Peyer's patch (tissue), 4 donors: ENCODE data around the gene KDR.

Experiments
- POLR2A ChIP-seq, 2 donors: fragments of 450-650 bp; IDR thresholded peaks; one replicate each; pipeline ENCODE4 v1.5.1; 2017; ENCODE audit warnings: antibody characterized with exemption in 2 of 2, mild to moderate bottlenecking in 2 of 2, moderate library complexity in 2 of 2
- TF ChIP-seq, protein P1 (sequence below), 6 experiments: fragments of 450-650 bp in 4 of 6; fragments of 200-600 bp in 2 of 6; sonication (generic) in 1 of 6; IDR thresholded peaks; one replicate each; pipeline ENCODE4 v1.5.1; 2017 to 2019; ENCODE audit warnings: antibody characterized with exemption in 6 of 6, mild to moderate bottlenecking in 3 of 6, moderate library complexity in 1 of 6

- TF ChIP-seq, protein P1, sequence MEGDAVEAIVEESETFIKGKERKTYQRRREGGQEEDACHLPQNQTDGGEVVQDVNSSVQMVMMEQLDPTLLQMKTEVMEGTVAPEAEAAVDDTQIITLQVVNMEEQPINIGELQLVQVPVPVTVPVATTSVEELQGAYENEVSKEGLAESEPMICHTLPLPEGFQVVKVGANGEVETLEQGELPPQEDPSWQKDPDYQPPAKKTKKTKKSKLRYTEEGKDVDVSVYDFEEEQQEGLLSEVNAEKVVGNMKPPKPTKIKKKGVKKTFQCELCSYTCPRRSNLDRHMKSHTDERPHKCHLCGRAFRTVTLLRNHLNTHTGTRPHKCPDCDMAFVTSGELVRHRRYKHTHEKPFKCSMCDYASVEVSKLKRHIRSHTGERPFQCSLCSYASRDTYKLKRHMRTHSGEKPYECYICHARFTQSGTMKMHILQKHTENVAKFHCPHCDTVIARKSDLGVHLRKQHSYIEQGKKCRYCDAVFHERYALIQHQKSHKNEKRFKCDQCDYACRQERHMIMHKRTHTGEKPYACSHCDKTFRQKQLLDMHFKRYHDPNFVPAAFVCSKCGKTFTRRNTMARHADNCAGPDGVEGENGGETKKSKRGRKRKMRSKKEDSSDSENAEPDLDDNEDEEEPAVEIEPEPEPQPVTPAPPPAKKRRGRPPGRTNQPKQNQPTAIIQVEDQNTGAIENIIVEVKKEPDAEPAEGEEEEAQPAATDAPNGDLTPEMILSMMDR (IDR thresholded peaks at IDR 0.05), result no peak
- no peak for TF ChIP-seq POLR2A (IDR thresholded peaks at IDR 0.05)
These were observed 45.1 kb downstream of the KDR start for GRCh38 chr4:55080174-55080865.
